Small intestine (tissue), 4 donors: ENCODE data around the gene CCDC112. TPM values are rescaled to one million over a fixed set of nuclear protein-coding genes. Genes with fewer than 3 reads are reported as not detected.

Experiments used
- polyA plus RNA-seq, 4 donors: library from polyadenylated mRNA; stranded (reverse) in 3 of 4; unstranded in 1 of 4; fragments of 200-250 nt in 3 of 4; fragments of 120-200 nt in 1 of 4; gene quantifications; one replicate each; pipeline versions ENCODE4 v1.2.1 to v1.2.3, GENCODE V29; 2013
- donor health status: healthy with polysubstance abuse.
- donor health status: Bipolar disorder and iron deficiency.
- donor health status: healthy.

Gene CCDC112
- polyA plus RNA-seq, 4 donors, result 4.2 to 7.8 (median 6.0) TPM

Other genes starting within 250 kb of the CCDC112 start
- 10 to 100 TPM in 2 of 4 donors, 1 to 10 TPM in 1, under 1 TPM in 1; 0.83 to 22.1 (median 10.4) TPM for gene TRIM36, start 126.7 kb downstream of the CCDC112 start, polyA plus RNA-seq
- gene PGGT1B, start 33.8 kb downstream of the CCDC112 start, polyA plus RNA-seq, result 10 to 100 TPM in 1 of 4 donors, 1 to 10 TPM in 3; 4.9 to 22.2 (median 5.9) TPM
- 10 to 100 TPM in 3 of 4 donors, 1 to 10 TPM in 1; 7.9 to 18.9 (median 11.5) TPM for gene FEM1C, start 248.1 kb upstream of the CCDC112 start, polyA plus RNA-seq